HTR-8/SVneo (cell line): ENCODE measurements around the gene SERPINE3.

Source experiments
- DNase-seq: peaks from one replicate; pipeline ENCODE4 v3.0.0; 2011; ENCODE audit warnings: low spot score, mixed read lengths; ENCODE audit not compliant: insufficient read length
- FAIRE-seq: peaks from 2 replicates; lab custom pipeline; 2011; peaks lifted over from hg19 to GRCh38; lab: Jason Lieb, UNC

The SERPINE3 gene

GRCh38 chr13:51327961-51328360, 11.5 kb upstream of the SERPINE3 start:
- no peak for DNase-seq
- no peak for FAIRE-seq

- DNase-seq (no peak), FAIRE-seq (no peak)
Observed at GRCh38 chr13:51328488-51328887, 11.0 kb upstream of the SERPINE3 start.

- DNase-seq (no peak), FAIRE-seq (no peak)
Observed at GRCh38 chr13:51329606-51330005, 9.9 kb upstream of the SERPINE3 start.

GRCh38 chr13:51330791-51331190, 8.7 kb upstream of the SERPINE3 start:
- no peak for FAIRE-seq

GRCh38 chr13:51331354-51331861, 8.1 kb upstream of the SERPINE3 start:
- no peak for FAIRE-seq
- no peak for DNase-seq

More at GRCh38 chr13:51330791-51331190, 8.7 kb upstream of the SERPINE3 start:
- DNase-seq, result no peak

GRCh38 chr13:51332566-51333361, 6.7 kb upstream of the SERPINE3 start:
- DNase-seq (no peak), FAIRE-seq (no peak)

GRCh38 chr13:51333421-51333820, 6.1 kb upstream of the SERPINE3 start:
- no peak for FAIRE-seq

GRCh38 chr13:51333826-51334225, 5.7 kb upstream of the SERPINE3 start:
- FAIRE-seq (no peak), DNase-seq (no peak)

More at GRCh38 chr13:51333421-51333820, 6.1 kb upstream of the SERPINE3 start:
- DNase-seq, result no peak

GRCh38 chr13:51336746-51337145, 2.7 kb upstream of the SERPINE3 start:
- FAIRE-seq (no peak), DNase-seq (no peak)

- FAIRE-seq, result no peak
- no peak for DNase-seq
Observed at GRCh38 chr13:51339952-51340732, 651 bp downstream of the SERPINE3 start.

GRCh38 chr13:51341232-51341631, 1.7 kb downstream of the SERPINE3 start:
- DNase-seq (no peak), FAIRE-seq (no peak)

GRCh38 chr13:51341791-51342190, 2.3 kb downstream of the SERPINE3 start:
- FAIRE-seq, result no peak
- DNase-seq, result no peak

- FAIRE-seq, result no peak
- no peak for DNase-seq
Observed at GRCh38 chr13:51342706-51343105, 3.2 kb downstream of the SERPINE3 start.

- DNase-seq, result no peak
- FAIRE-seq, result no peak
Observed at GRCh38 chr13:51343475-51343874, 4.0 kb downstream of the SERPINE3 start.

GRCh38 chr13:51346397-51346796, 6.9 kb downstream of the SERPINE3 start:
- no peak for FAIRE-seq
- no peak for DNase-seq

GRCh38 chr13:51347099-51347498, 7.6 kb downstream of the SERPINE3 start:
- no peak for DNase-seq
- no peak for FAIRE-seq

- no peak for FAIRE-seq
- no peak for DNase-seq
Observed at GRCh38 chr13:51348069-51348967, 8.8 kb downstream of the SERPINE3 start.

GRCh38 chr13:51349016-51349415, 9.5 kb downstream of the SERPINE3 start:
- no peak for FAIRE-seq
- no peak for DNase-seq

- DNase-seq (no peak), FAIRE-seq (no peak)
Observed at GRCh38 chr13:51355217-51355616, 15.7 kb downstream of the SERPINE3 start.

GRCh38 chr13:51357928-51358595, 18.6 kb downstream of the SERPINE3 start:
- FAIRE-seq (no peak), DNase-seq (no peak)
